Activated CD8-positive, alpha-beta memory T cell treated with anti-CD3 and anti-CD28 coated beads, Interleukin-2, amount 50 U/mL, for 48 hours (primary cell): ENCODE data around the gene UBL4B.
A peak's percentile ranks its signal among the peaks of the same experiment; 100 is the strongest.

ENCODE experiments used
- DNase-seq: peaks from one replicate; pipeline ENCODE4 v3.0.0-alpha.2; 2020

UBL4B gene

GRCh38 chr1:110085671-110086070 is 26.6 kb upstream of the UBL4B start:
- no peak for DNase-seq

- DNase-seq = no peak
Observed at GRCh38 chr1:110086961-110087360, 25.3 kb upstream of the UBL4B start.

GRCh38 chr1:110087812-110088738 is 24.2 kb upstream of the UBL4B start:
- DNase-seq = peak; percentile 66

DNA sequence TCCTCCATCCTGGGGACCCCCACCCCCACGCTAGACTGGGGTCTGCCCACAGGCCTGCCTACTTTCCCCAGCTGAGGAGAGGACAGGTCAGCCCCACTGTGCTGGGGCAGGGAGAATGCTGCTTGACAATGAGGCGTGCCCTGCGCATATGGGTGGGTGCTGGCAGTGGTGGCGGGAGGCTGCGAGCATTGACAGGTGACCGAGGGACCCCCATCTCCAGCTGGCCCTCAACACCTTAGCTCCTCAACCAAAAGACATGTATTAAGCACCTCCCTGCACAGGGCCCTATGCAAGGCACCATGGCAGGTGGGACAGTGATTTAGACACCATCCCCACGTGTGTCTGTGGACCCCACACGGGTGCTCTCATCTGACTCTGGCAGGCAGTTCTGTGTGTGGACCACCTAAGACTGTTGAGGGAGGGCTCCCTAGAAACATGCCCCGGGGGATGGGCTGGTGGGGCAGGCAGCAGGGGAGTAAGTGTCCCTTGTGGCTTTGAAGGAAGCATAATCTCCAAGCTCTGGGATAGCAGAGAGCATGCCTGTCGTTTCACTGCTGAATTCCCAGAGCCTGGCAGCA is 23.4 kb upstream of the UBL4B start:
- DNase-seq = no peak

- DNase-seq = no peak
Observed at GRCh38 chr1:110089561-110090275, 22.5 kb upstream of the UBL4B start.

- DNase-seq = no peak
Observed at GRCh38 chr1:110091381-110091780, 20.9 kb upstream of the UBL4B start.

DNA sequence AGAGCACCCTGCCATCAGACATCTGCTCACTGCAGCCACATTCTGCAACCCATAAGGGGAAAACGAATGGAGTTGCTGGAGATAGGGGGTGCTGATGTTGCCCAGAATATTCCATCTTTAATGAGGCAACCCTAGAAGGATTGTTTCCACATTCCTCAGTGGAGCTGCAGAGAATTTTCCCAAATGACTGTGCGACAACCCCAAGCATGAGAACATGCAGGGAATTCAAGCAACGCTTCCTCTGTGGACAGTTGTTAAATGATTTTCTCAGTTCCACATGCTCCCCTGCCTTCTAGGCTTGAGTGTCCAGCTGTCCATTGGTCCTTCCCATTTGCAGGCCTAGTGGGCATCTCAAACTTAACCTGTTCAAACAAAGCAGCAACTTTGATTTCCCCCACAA is 20.5 kb upstream of the UBL4B start:
- DNase-seq = no peak

DNA sequence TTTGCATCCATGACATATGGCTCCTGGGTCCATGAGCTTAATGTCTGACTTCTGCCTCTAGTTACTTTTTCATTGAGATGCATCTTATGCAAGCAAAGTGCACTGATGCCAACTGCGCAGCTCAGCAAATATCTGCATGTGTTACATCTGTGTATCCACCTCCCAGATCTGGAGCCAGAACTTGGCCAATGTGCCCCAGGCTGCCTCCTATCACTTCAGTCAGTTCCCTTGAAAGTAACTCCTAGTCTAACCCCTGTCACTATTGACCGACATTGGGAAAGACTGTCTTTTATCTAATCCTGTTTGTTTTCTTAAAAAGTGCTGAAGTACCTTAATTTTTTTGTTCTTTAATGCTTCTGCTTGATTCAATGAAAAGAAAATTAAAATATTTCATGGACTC is 19.3 kb upstream of the UBL4B start:
- DNase-seq = no peak

DNA sequence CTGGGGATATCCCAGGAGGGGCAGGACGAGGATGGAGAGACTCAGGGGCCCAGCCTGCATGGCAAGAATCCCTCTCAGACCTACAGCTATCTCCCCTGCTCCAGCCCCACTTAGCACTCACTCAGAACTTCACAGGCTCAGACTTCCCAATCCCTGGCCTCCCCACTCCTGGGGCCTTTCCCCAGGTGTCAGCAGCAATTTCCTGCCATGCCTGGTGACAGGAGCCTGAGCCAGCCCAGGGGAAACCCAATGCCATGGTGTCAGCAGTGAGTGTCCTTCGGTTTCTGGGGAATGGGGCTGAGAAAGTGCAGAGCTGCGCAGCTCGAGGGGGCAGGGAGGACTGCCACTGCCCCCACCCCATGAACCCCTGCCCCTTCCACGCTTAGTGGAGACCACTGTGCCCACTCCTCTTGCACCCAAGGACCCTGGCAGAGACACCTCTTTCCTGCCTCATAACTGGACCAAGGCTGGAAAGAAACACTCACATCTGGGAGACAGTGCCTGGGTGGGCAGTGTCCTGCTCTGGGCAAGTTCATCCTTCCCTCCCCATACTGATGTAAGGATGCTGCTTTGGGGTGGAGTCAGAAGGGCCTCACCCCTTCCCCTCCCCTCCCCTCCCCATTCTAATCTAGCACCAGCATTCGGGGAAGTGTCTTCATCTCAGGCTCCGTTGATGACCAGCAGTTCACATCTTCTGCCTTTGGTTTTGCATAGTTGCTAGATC is 17.1 kb upstream of the UBL4B start:
- no peak for DNase-seq

GRCh38 chr1:110097507-110098221 is 14.6 kb upstream of the UBL4B start:
- DNase-seq = no peak

DNA sequence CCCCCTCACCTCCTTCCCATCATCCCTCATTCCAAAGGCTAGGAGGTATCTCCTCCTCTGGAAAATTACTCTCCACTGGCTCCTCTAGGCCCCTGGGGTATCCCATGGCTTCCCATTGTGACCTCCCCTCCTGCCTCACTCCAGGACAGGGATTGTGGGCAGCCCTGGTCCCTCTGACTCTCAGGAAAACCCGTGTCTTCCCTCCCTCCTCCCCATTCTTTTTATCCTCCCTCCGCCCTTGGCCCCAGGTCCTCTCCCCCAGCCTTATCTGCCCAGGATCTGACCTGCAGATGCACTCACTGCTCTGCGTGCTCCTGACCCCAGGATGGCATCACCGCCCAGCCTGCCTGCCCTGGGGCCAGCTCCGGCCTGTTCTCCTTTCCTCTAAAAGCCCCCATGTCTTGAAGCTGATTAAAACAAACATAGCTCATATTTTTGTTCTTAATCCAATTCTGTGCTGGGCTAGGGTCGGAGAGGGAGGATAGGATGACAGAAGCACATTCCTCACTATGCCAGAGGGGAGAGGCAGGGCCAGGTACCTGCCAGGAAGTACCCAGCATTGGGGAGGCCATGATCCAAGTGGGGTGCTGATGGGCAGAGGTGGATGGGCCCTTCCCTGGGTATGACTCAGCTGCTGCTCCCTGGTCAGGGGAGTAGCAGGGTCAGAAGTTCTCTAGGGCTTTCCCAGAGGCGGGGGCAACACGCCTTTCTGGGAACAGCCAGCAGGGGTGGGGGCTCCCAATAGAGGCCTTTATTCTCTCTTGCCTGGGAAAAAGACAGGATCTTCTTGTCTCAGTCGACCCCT is 13.8 kb upstream of the UBL4B start:
- DNase-seq = no peak

DNA sequence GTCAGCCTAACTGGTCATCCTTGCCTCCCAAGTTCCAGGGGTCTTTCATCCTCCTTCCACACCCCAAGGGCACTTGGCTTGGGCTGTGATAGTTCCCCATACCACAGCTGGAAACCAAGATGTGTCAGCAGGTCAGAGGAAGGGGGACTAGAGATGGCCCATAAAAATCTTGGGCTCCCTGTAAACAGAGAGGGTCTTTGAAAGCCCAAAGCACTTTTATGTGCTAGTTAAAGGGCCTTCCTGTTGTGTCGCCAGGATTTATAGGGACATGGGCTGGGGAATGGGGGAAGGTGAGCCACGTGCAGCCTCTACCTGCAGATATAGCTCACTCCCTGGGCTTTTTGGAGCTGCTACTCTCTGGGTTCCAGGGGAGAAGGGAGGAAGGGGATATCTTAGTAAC is 11.9 kb upstream of the UBL4B start:
- no peak for DNase-seq

DNA sequence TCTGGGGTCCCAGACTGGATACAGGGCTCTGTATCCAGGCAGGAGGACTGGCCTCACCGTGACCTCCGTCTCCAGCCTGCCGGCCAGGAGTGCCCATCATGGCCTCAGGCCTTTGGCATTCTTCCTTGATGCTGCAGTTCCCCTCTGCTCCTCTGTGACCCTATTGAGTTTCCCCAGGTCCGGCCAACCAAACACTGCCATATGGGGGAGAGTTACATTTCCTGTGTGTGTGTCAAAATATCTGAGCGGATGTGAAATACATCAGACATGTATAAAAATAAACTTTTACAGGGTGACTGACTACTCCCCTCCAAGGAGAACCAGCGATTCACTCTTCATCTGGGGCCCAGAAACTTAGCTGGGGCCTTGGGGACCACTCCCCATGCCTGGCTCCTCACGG is 10.2 kb upstream of the UBL4B start:
- DNase-seq = no peak

DNA sequence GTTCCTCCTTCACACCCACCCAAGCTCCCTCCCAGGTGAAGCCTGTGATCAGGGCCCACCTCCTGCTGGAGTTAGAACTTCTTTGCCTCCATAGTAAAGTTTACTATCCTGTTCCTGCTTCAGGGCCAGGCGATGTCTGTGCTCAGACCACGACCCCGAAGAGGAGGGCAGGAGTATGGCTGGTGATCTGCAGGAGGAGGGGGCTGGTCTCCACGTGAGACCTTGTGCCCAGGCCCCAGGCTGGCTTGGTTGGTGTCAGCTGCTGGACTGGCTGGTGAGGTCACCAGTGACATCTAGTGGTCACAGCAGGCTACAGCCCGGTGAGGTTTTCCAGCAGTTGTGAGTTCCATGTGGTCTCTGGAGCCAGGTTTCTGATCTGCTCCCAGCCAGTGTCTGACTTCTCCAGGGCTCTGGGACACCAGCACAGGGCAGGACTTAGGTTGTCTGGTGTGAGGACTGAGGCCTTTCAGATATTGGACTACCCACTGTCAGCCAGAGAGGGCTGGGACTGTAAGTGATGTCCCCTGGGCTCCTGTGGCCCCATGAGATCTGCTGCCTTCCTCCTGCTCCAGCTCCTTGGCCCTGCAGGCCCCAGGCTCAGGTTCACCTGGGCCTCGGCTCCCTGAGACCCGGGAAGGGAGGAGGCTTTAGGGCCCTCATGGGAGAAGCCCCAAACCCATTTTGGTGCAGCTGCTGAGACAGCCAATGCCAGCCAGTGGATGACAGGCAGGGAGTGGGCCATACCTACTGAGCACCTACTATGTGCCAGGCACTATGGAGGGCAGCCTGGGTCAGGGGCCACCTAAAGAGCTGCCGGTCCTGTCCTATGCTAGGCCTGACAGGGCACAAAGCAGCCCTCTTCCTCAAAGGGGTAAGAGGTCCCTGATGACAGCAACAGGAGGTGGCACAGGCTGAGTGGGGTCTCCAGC is 6.0 kb upstream of the UBL4B start:
- peak; percentile 77 for DNase-seq

- no peak for DNase-seq
Observed at GRCh38 chr1:110107867-110108469, 4.3 kb upstream of the UBL4B start.

- DNase-seq = no peak
Observed at GRCh38 chr1:110111081-110111480, 1.2 kb upstream of the UBL4B start.

DNA sequence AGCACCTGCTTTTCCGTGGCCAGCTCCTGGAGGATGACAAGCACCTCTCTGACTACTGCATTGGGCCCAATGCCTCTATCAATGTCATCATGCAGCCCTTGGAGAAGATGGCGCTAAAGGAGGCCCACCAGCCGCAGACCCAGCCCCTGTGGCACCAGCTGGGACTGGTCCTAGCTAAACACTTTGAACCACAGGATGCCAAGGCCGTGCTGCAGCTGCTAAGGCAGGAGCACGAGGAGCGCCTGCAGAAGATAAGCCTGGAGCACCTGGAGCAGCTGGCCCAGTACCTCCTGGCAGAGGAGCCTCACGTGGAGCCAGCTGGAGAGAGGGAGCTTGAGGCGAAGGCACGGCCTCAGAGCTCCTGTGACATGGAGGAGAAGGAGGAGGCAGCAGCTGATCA is 413 bp downstream of the UBL4B start:
- no peak for DNase-seq

DNA sequence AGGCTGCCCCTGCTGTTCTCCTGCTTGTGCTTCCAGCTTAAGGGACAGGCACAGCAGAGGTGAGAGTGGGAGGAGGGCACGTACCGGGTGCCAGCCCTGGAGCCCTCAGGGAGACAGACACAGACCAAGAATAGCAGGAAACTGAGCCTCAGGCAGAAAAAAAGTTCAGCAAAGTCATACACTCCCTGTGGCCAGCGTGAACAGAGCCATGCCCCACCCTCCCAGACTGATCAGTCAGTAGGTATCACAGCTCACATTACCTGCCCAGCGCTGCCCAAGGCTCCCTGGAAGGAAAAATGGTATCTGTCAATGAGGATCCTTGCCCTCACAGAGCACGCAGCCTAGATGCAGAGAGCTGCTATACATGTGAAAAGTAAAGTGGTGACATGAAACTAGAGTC is 1.3 kb downstream of the UBL4B start:
- DNase-seq = no peak

DNA sequence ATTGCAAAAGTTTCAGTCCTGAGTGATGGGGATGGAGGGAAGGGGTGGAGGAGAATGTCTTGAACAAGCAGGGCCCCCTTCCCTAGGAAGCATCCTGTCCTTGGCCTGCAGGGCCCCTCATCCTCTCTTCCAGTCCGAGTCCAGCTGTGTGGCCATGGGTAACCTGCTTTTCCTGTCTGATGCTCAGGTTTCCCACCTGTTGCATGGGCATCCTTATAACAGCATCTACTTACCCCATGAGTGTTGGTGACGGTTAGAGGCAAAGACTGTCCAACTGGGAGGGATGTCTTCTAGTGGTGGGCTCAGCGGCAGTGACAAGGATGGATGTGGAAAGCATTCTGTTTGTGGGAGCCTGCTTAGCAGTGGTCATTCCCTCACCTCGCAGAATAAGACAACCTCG is 1.9 kb downstream of the UBL4B start:
- no peak for DNase-seq

GRCh38 chr1:110114784-110115183 is 2.5 kb downstream of the UBL4B start:
- DNase-seq = no peak
